HCT116 (cell line): Measurements from ENCODE around the gene ALDH4A1. TPM values are rescaled to one million over a fixed set of nuclear protein-coding genes. Genes with fewer than 3 reads are reported as not detected.

Experiments used
- ATAC-seq: fragments of 200-7000 bp; cut with Tn5 transposase; 2 replicates; pipeline ENCODE4 v1.9.1; 2020; ENCODE audit warnings: mild to moderate bottlenecking, moderate library complexity
- BruUV-seq: library from RNA; stranded (reverse); fragments of 400-500 nt; replicated peaks from 2 replicates; lab custom pipeline; 2021; lab: Mats Ljungman, UMichigan
- CTCF ChIA-PET: fragments of 300-600 bp; sonication (Branson Sonifier 250); formaldehyde crosslinking; loops from one replicate; lab custom pipeline; 2021; ENCODE audit warnings: antibody characterized with exemption; lab: Charles Lee
- POLR2A ChIA-PET: fragments of 300-600, 350-600 bp; sonication (Branson Sonifier 250); formaldehyde crosslinking; loops from one replicate; lab custom pipeline; 2021; ENCODE audit warnings: antibody characterized with exemption; lab: Charles Lee
- RAD21 ChIA-PET, 2 experiments: fragments of 300-600 bp; sonication (Branson Sonifier 250); formaldehyde crosslinking; loops; one replicate each; lab custom pipeline; 2023; ENCODE audit warnings: low total read pairs in 2 of 2; ENCODE audit not compliant: uncharacterized antibody in 2 of 2, unreplicated experiment in 2 of 2, low non-redundant PET in 1 of 2; lab: Charles Lee
- DNase-seq: peaks from one replicate; pipeline ENCODE4 v3.0.0-alpha.2; 2010; ENCODE audit warnings: low read depth, low spot score
- H2AFZ ChIP-seq: fragments of 200-600 bp; shearing (Covaris generic), sonication (generic); 2 replicates; pipeline ENCODE4 v1.6.1; 2017; ENCODE audit warnings: low read depth, mixed run types, mixed read lengths, antibody characterized with exemption, low read length; ENCODE audit not compliant: poor library complexity, severe bottlenecking
- H3K27ac ChIP-seq: 2 replicates; pipeline ENCODE4 v1.5.1; 2012; ENCODE audit warnings: low read depth, low read length
- H3K27me3 ChIP-seq: fragments of 200-600 bp; sonication (generic); 2 replicates; pipeline ENCODE4 v1.6.1; 2016; ENCODE audit warnings: mixed run types, low read length, mixed read lengths; ENCODE audit not compliant: insufficient read depth
- H3K36me3 ChIP-seq, 2 experiments: fragments of 200-500 bp in 1 of 2; fragments of 200-600 bp in 1 of 2; sonication (Bioruptor generic) in 1 of 2; sonication (generic) in 1 of 2; 2 replicates each; pipeline versions ENCODE4 v1.5.1 to v1.6.1; 2014 to 2016; ENCODE audit warnings: low read length in 2 of 2, inconsistent platforms in 1 of 2, mixed read lengths in 1 of 2, mixed run types in 1 of 2; ENCODE audit not compliant: insufficient read depth in 2 of 2, control insufficient read depth in 1 of 2
- H3K4me1 ChIP-seq, 2 experiments: fragments of 200-600 bp in 1 of 2; sonication (generic) in 1 of 2; 2 replicates each; pipeline versions ENCODE4 v1.5.1 to v1.6.1; 2012 to 2017; ENCODE audit warnings: low read length in 2 of 2, inconsistent platforms in 1 of 2, mild to moderate bottlenecking in 1 of 2, mixed read lengths in 1 of 2, mixed run types in 1 of 2, moderate library complexity in 1 of 2; ENCODE audit not compliant: insufficient read depth in 2 of 2, control insufficient read depth in 1 of 2
- H3K4me2 ChIP-seq: fragments of 200-600 bp; sonication (generic); 2 replicates; pipeline ENCODE4 v1.6.1; 2017; ENCODE audit warnings: mixed run types, low read length, mixed read lengths
- H3K4me3 ChIP-seq, 2 experiments: fragments of 200-600 bp in 1 of 2; sonication (generic) in 1 of 2; replicated peaks in 1 of 2; 2 replicates each; pipeline ENCODE4 v1.5.1; 2011 to 2016; ENCODE audit warnings: low read length in 2 of 2, control low read depth in 1 of 2, low read depth in 1 of 2, mild to moderate bottlenecking in 1 of 2, mixed read lengths in 1 of 2, mixed run types in 1 of 2
- H3K79me2 ChIP-seq: fragments of 200-600 bp; sonication (generic); 2 replicates; pipeline ENCODE4 v1.6.1; 2017; ENCODE audit warnings: mild to moderate bottlenecking, mixed run types, low read length, moderate library complexity, mixed read lengths; ENCODE audit not compliant: insufficient read depth
- H3K9ac ChIP-seq: fragments of 200-600 bp; sonication (generic); 2 replicates; pipeline ENCODE4 v1.6.1; 2016; ENCODE audit warnings: low read length, mixed read lengths
- H3K9me2 ChIP-seq: fragments of 200-600 bp; sonication (generic), shearing (Covaris generic); 2 replicates; pipeline ENCODE4 v1.6.1; 2017; ENCODE audit warnings: mixed run types, mild to moderate bottlenecking, moderate library complexity; ENCODE audit not compliant: insufficient read depth
- H3K9me3 ChIP-seq, 2 experiments: fragments of 200-500 bp in 1 of 2; fragments of 200-600 bp in 1 of 2; sonication (Bioruptor generic) in 1 of 2; sonication (generic) in 1 of 2; 2 replicates each; pipeline ENCODE4 v1.6.1; 2014 to 2017; ENCODE audit warnings: low read length in 2 of 2, mixed read lengths in 2 of 2, inconsistent platforms in 1 of 2, low read depth in 1 of 2, mild to moderate bottlenecking in 1 of 2, mixed run types in 1 of 2, moderate library complexity in 1 of 2; ENCODE audit not compliant: control insufficient read depth in 1 of 2, insufficient read depth in 1 of 2
- H4K20me1 ChIP-seq: fragments of 200-600 bp; sonication (generic), shearing (Covaris generic); 2 replicates; pipeline ENCODE4 v1.6.1; 2017; ENCODE audit warnings: mixed run types, mild to moderate bottlenecking, moderate library complexity; ENCODE audit not compliant: insufficient read depth
- CBX3 ChIP-seq: IDR thresholded peaks from 2 replicates; pipeline ENCODE4 v1.6.1; 2012; ENCODE audit warnings: low read depth
- CTCF ChIP-seq, 3 experiments: fragments of 200-600 bp in 1 of 3; sonication (generic) in 1 of 3; IDR thresholded peaks in 2 of 3; conservative IDR thresholded peaks in 1 of 3; 2 replicates each; pipeline ENCODE4 v1.5.1; 2012 to 2017; ENCODE audit warnings: low read depth in 2 of 3, low read length in 2 of 3, antibody characterized with exemption in 1 of 3, borderline replicate concordance in 1 of 3, control low read depth in 1 of 3, mild to moderate bottlenecking in 1 of 3, mixed read lengths in 1 of 3, mixed run types in 1 of 3, moderate library complexity in 1 of 3; ENCODE audit not compliant: insufficient read depth in 1 of 3
- EGR1 ChIP-seq: IDR thresholded peaks from 2 replicates; pipeline ENCODE4 v1.6.1; 2012; ENCODE audit warnings: low read depth
- ELF1 ChIP-seq: IDR thresholded peaks from 2 replicates; pipeline ENCODE4 v1.6.1; 2012; ENCODE audit warnings: low read depth, borderline replicate concordance
- JUND ChIP-seq: IDR thresholded peaks from 2 replicates; pipeline ENCODE4 v1.6.1; 2012
- POLR2A ChIP-seq: IDR thresholded peaks from 2 replicates; pipeline ENCODE4 v1.7.0; 2011; ENCODE audit warnings: borderline replicate concordance; ENCODE audit not compliant: insufficient read depth, insufficient read length; ENCODE audit errors: extremely low read depth
- intact Hi-C: fragments of 100-400 bp; cut with micrococcal nuclease; formaldehyde crosslinking; loops from 2 replicates; pipeline ENCODE4 v1.10.0; 2022
- total RNA-seq: library from RNA; stranded (reverse); gene quantifications from one replicate; pipeline ENCODE4 v1.2.1, GENCODE V29; 2021; ENCODE audit not compliant: unreplicated experiment
- TF ChIP-seq, protein P1 (sequence below): IDR thresholded peaks from 2 replicates; pipeline ENCODE4 v1.6.1; 2012; ENCODE audit warnings: low read depth

ALDH4A1 gene
- total RNA-seq, 1 experiment from 2014 or later = 12.6 TPM

GRCh38 chr1:18949686-18950400, 47.5 kb upstream of the ALDH4A1 start:
- Histone ChIP-seq H3K9me2 (no peaks in the 10 kb centered on the region), H3K27ac (no peak overlapping the region), H3K4me2 (no peak overlapping the region), H3K4me1 (peaks cover 9 to 43% of the 10 kb centered on the region in 2 experiments), H3K27me3 (no peaks in the 10 kb centered on the region), H3K79me2 (peaks cover 98% of the 10 kb centered on the region), H3K4me3 (no peak overlapping the region), H3K9me3 (no peaks in the 10 kb centered on the region), H3K9ac (no peak overlapping the region), H3K36me3 (peaks cover 0 to 10% of the 10 kb centered on the region in 2 experiments; a peak in 1 of 4 replicates), H2AFZ (no peak overlapping the region), H4K20me1 (no peaks in the 10 kb centered on the region; the same call in 1 of the 2 replicates)
- RAD21 ChIA-PET = no interaction called here
- DNase-seq (no peak), ATAC-seq (peak; percentile 35; the same call in 1 of the 2 replicates)
- no TSS peak for BruUV-seq
- intact Hi-C loops = no loop called here
- POLR2A ChIA-PET = no interaction called here
- CTCF ChIA-PET = interaction anchor here (1.3 to 1.6 kb wide), 2 partner anchors 22 to 36 kb away, joined by 4 to 8 read pairs; no protein-coding TSS in a partner anchor
- no peak for TF ChIP-seq ELF1
- TF ChIP-seq CTCF (IDR thresholded peaks at IDR 0.05 in 2 of 3, conservative IDR thresholded peaks at IDR 0.05 in 1 of 3; ENCODE audit: borderline replicate concordance in 1 of 3, insufficient read depth in 1 of 3, low read depth in 2 of 3, low read length in 2 of 3) = 0 out of 6 replicates have a peak, but pooled peaks of 1 of the 3 experiments have one; percentile 16
- TF ChIP-seq JUND = no peak

DNA sequence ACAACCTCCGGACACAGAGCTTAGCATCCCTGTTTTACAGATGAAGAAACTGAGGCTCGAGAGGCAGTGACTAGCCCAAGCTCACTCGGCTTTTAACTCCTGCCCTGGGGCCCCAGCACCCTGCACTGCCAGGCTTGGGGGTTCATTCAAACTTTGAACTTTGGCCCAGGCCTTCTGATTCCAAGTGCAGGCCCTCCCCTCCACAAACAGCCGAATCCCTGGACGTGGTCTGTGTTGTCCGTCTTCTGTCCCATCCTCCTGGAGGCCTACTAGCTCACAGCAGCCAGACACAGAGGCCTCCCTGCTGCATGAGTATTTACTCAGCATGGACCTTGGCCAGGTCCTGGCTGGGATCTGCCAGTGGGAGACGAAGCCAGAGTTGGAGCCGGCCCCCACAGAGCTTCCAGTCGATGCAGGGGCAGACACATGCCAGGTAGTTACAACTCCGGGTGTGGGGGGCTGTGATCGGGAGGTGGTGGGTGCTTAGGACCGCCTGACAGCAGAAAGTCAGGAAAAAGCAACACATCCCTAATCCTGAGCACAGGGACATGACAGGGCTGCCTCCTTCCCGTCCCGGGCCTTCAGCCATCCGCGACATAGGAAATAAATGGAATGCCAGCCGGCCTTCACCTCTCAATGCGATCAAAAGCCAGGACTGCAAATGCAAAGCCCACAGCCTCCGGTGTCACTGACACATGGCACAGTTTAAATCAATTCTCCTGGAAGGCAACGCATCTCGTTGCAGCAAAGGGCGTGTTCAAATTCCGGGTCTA, 46.7 kb upstream of the ALDH4A1 start:
- peaks cover 9 to 35% of the 10 kb centered on the region in 2 experiments; a peak in 3 of 4 replicates for H3K4me1 ChIP-seq
- no TSS peak for BruUV-seq
- POLR2A ChIA-PET = no interaction called here
- H4K20me1 ChIP-seq = no peaks in the 10 kb centered on the region
- no peak overlapping the region; the same call in 1 of the 2 replicates for H3K27ac ChIP-seq
- intact Hi-C loops = no loop called here
- no peak for DNase-seq
- CTCF ChIA-PET = no interaction called here
- H3K79me2 ChIP-seq = peaks cover 98% of the 10 kb centered on the region
- no peak overlapping the region for H3K9ac ChIP-seq
- H3K27me3 ChIP-seq = no peaks in the 10 kb centered on the region
- H3K9me3 ChIP-seq = no peaks in the 10 kb centered on the region
- H3K4me3 ChIP-seq = no peak overlapping the region
- H3K9me2 ChIP-seq = no peaks in the 10 kb centered on the region
- ATAC-seq = no peak
- H3K4me2 ChIP-seq = no peak overlapping the region
- no peak overlapping the region for H2AFZ ChIP-seq
- RAD21 ChIA-PET = no interaction called here
- peaks cover 0 to 8% of the 10 kb centered on the region in 2 experiments; a peak in 1 of 4 replicates for H3K36me3 ChIP-seq
- TF ChIP-seq, protein P1, sequence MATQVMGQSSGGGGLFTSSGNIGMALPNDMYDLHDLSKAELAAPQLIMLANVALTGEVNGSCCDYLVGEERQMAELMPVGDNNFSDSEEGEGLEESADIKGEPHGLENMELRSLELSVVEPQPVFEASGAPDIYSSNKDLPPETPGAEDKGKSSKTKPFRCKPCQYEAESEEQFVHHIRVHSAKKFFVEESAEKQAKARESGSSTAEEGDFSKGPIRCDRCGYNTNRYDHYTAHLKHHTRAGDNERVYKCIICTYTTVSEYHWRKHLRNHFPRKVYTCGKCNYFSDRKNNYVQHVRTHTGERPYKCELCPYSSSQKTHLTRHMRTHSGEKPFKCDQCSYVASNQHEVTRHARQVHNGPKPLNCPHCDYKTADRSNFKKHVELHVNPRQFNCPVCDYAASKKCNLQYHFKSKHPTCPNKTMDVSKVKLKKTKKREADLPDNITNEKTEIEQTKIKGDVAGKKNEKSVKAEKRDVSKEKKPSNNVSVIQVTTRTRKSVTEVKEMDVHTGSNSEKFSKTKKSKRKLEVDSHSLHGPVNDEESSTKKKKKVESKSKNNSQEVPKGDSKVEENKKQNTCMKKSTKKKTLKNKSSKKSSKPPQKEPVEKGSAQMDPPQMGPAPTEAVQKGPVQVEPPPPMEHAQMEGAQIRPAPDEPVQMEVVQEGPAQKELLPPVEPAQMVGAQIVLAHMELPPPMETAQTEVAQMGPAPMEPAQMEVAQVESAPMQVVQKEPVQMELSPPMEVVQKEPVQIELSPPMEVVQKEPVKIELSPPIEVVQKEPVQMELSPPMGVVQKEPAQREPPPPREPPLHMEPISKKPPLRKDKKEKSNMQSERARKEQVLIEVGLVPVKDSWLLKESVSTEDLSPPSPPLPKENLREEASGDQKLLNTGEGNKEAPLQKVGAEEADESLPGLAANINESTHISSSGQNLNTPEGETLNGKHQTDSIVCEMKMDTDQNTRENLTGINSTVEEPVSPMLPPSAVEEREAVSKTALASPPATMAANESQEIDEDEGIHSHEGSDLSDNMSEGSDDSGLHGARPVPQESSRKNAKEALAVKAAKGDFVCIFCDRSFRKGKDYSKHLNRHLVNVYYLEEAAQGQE = no peak
- TF ChIP-seq POLR2A (no peak), EGR1 (no peak), CTCF (IDR thresholded peaks at IDR 0.05 in 2 of 3, conservative IDR thresholded peaks at IDR 0.05 in 1 of 3; ENCODE audit: borderline replicate concordance in 1 of 3, insufficient read depth in 1 of 3, low read depth in 2 of 3, low read length in 2 of 3) (no peak), CBX3 (no peak)
